AG04449 (cell line): ENCODE results near the gene GPR107.

Experiments
- CTCF ChIA-PET: fragments of 350-600 bp; formaldehyde crosslinking; extraction: SDS; loops from one replicate; lab custom pipeline; 2021; ENCODE audit warnings: antibody characterized with exemption; lab: Yijun Ruan, JAX
- POLR2A ChIA-PET: fragments of 400-600, 350-600 bp; formaldehyde crosslinking; extraction: SDS; loops from one replicate; lab custom pipeline; 2020; ENCODE audit warnings: antibody characterized with exemption, inconsistent platforms; lab: Yijun Ruan, JAX
- DNase-seq: peaks from one replicate; pipeline ENCODE4 v3.0.0-alpha.2; 2010; ENCODE audit warnings: low read depth, low spot score
- H3K4me3 ChIP-seq: 2 replicates; pipeline ENCODE4 v1.5.1; 2011; ENCODE audit warnings: low read depth, mild to moderate bottlenecking, control low read depth, low read length
- TF ChIP-seq, protein P1 (sequence below): IDR thresholded peaks from one replicate; pipeline ENCODE4 v1.5.1; 2011; ENCODE audit warnings: mild to moderate bottlenecking, moderate library complexity, low read length, control low read depth, inconsistent platforms; ENCODE audit not compliant: insufficient read depth; ENCODE audit errors: missing control alignments

GPR107 gene

DNA sequence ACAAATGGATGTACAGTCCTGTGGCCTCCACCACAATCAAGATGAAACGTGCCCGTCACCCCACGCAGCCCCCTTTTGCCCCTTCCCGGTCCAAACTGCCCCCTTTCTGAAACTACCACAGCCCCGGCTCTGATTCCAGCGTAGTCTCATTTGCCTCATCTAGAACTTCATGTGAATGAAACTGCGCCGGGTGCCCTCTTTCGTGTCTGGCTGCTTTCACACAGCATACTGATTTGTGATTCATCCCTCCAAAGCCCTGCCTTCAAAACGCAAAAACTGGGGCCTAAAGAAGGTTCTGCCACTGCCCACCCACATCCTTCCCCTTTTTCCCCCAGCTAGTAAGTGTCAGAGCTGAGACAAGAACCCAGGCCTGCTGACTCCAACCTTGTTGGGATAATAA is 87.0 kb downstream of the GPR107 start:
- POLR2A ChIA-PET = no interaction called here
- TF ChIP-seq, protein P1, sequence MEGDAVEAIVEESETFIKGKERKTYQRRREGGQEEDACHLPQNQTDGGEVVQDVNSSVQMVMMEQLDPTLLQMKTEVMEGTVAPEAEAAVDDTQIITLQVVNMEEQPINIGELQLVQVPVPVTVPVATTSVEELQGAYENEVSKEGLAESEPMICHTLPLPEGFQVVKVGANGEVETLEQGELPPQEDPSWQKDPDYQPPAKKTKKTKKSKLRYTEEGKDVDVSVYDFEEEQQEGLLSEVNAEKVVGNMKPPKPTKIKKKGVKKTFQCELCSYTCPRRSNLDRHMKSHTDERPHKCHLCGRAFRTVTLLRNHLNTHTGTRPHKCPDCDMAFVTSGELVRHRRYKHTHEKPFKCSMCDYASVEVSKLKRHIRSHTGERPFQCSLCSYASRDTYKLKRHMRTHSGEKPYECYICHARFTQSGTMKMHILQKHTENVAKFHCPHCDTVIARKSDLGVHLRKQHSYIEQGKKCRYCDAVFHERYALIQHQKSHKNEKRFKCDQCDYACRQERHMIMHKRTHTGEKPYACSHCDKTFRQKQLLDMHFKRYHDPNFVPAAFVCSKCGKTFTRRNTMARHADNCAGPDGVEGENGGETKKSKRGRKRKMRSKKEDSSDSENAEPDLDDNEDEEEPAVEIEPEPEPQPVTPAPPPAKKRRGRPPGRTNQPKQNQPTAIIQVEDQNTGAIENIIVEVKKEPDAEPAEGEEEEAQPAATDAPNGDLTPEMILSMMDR = no peak
- DNase-seq = no peak
- CTCF ChIA-PET = interaction anchor here (1.2 kb wide), 1 partner anchor 16 kb away, joined by 3 read pairs; no protein-coding TSS in a partner anchor
- H3K4me3 ChIP-seq = no peak overlapping the region

DNA sequence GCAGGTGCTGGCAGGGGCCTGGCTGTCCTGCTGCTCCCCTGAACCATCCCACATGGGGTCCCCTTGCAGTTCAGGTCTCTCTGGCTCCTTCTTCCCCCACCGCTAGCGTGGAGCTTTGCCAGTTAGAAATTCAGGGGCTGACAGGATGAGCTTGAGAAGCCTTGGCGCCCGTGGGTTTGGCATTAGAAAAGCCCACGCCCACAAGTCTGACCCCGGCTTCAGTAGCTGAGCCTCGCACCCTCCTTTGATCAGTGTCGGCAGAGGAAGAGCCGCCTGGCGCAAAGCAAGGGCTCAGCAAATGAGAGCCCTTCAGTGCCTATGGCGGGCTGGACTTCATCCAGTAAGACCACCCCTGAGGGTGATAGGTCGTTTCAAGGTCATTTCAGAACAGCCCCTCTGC is 88.3 kb downstream of the GPR107 start:
- TF ChIP-seq, protein P1 = no peak
- H3K4me3 ChIP-seq = no peak overlapping the region
- POLR2A ChIA-PET = no interaction called here
- no peak for DNase-seq
- CTCF ChIA-PET = no interaction called here

DNA sequence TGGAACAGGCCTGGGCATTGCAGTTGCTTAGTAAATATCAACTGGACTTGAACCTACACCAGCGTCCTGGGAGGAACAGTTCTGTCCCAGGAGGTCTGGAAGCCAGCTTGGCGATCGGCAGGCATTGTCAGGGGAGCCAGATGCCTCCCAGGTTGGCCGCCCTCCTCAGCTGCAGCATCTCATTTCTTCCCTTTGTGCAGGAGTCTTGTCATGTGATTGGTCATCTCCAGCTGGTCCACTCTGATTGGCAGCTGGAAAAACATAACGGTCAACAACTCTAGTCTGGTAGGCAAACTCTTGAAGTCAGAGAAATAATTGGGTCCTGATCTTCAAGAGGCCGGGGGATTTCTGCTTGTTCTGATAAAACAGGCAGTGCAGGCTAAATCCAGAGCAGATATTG is 88.9 kb downstream of the GPR107 start:
- ChIA-PET POLR2A (no interaction called here), CTCF (interaction anchor here (1.6 kb wide), 1 partner anchor 36 kb away, joined by 5 read pairs; no protein-coding TSS in a partner anchor)
- DNase-seq = no peak
- TF ChIP-seq, protein P1 = no peak
- no peak overlapping the region for H3K4me3 ChIP-seq

DNA sequence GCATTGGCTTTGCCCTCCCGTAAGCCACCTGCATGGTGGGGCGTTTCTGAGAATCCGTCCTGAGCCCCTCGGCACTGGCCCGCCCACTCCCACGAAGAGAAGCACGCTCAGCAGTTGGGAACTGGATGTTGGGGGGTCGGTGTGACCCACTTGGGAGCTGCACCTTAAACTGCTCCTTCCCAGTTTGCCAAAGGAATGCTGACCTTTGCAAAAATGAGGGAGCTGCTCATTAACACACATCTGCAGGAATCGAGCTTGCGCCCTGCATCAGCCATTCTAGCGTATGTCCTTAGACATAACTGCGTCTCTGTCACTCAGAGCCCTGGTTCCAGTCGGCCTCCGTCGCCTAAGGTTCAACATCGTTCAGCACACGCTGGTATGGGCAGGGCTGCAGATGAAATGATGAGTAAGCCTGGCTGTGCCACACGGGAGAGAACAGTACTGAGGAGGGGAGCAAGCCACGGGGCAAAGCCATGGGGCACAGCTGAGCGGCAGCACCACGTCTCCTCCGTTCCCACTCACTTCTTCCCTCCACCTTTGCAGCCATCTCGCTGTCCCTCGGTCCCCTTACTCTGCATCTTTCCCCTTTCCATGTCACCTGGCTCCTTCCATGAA is 89.7 kb downstream of the GPR107 start:
- CTCF ChIA-PET = interaction anchor here (0.7 to 1.6 kb wide), 2 partner anchors 37 to 95 kb away, joined by 3 to 5 read pairs; no protein-coding TSS in a partner anchor
- H3K4me3 ChIP-seq = no peak overlapping the region
- TF ChIP-seq, protein P1 = no peak
- no peak for DNase-seq
- POLR2A ChIA-PET = no interaction called here

DNA sequence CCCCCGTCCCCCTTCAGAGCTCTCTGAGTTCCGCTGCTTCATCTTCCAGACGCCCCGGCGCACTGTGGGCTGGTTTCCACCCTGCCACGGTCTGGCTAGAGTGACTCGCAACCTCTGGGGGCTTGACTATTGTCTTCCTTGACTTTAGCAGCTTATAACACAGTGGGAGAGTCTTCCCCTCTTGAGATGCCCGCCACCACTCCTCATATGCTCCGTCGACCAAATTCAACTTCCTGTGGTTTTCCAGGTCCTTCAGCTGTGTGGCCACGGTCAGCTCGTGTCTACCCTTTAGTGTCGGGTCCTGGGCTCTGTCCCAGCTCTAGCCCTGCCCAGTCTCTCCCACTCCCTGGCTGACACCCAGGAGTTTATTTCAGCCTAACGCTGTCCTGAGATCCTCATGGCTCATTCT is 90.3 kb downstream of the GPR107 start:
- TF ChIP-seq, protein P1 = no peak
- no peak for DNase-seq
- ChIA-PET POLR2A (no interaction called here), CTCF (interaction anchor here (0.7 to 1.6 kb wide), 2 partner anchors 37 to 94 kb away, joined by 3 to 5 read pairs; no protein-coding TSS in a partner anchor)
- no peak overlapping the region for H3K4me3 ChIP-seq

DNA sequence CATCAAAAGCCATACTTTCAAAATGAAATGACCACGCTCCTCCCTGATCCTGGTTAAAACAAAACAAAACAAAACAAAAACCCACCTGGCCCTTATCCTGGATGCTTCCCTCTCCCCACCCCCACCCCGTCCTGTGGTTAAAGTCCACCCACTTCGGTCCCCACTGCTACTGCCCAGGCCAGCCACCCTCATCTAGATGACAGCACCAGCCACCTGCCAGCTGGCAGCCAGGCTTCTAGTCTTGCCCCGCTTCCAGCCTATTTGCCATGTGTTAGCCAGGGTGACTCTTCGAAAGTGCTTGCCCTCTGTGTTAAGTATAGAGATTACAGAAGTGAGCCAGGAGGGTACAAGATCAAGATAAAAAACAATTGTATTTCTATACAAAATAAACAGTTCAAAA is 91.0 kb downstream of the GPR107 start:
- DNase-seq = no peak
- H3K4me3 ChIP-seq = no peak overlapping the region
- ChIA-PET CTCF (no interaction called here), POLR2A (no interaction called here)
- TF ChIP-seq, protein P1 = no peak
